Loucy (cell line): Measurements from ENCODE around the gene NECTIN1.

Experiments used
- EZH2phosphoT487 ChIP-seq: fragments of 200-600 bp; IDR thresholded peaks from 2 replicates; pipeline ENCODE4 v1.6.1; 2018; ENCODE audit warnings: antibody characterized with exemption, mild to moderate bottlenecking, moderate library complexity, borderline replicate concordance
- TF ChIP-seq, protein P1 (sequence below): fragments of 200-600 bp; sonication (generic); conservative IDR thresholded peaks from 2 replicates; pipeline ENCODE4 v1.5.1; 2014; ENCODE audit warnings: mild to moderate bottlenecking, antibody characterized with exemption, low read length

DNA sequence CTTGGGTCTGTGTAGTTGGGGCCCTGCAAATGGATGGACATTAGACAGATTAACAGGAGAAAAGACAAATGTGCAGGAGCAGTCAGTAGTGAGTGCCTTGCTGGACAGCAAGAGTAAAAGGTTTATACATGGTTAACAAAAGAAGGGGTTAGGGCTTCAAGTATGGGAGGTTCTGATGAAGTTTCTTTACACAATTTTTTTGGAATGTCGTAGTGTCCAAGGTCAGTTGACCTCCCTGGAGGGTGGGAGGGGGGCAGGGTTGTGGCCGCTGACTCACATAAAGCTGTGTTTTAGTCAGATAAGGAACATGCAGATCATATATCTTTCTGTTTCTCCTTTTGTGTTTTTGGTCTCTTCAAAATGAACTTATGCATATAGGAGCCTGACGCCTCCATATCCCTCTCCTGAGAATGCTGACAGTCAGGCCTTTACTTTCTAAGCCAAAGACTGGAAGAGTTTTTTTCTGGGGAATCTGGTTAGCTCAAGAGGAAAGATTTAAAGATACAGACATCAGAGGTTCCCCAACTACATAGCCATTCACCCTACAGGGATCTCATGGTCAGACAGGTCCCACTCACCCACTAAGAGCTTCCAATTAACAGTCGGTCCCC is 134.3 kb downstream of the NECTIN1 start:
- TF ChIP-seq, protein P1, sequence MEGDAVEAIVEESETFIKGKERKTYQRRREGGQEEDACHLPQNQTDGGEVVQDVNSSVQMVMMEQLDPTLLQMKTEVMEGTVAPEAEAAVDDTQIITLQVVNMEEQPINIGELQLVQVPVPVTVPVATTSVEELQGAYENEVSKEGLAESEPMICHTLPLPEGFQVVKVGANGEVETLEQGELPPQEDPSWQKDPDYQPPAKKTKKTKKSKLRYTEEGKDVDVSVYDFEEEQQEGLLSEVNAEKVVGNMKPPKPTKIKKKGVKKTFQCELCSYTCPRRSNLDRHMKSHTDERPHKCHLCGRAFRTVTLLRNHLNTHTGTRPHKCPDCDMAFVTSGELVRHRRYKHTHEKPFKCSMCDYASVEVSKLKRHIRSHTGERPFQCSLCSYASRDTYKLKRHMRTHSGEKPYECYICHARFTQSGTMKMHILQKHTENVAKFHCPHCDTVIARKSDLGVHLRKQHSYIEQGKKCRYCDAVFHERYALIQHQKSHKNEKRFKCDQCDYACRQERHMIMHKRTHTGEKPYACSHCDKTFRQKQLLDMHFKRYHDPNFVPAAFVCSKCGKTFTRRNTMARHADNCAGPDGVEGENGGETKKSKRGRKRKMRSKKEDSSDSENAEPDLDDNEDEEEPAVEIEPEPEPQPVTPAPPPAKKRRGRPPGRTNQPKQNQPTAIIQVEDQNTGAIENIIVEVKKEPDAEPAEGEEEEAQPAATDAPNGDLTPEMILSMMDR: no peak
- no peak for TF ChIP-seq EZH2phosphoT487
